NCI-H2227 (cell line): ENCODE measurements around the gene PHC2.

Experiments used
- DNase-seq: peaks from one replicate; lab custom pipeline; 2025; ENCODE audit not compliant: unreplicated experiment; lab: John Stamatoyannopoulos, UW

The PHC2 gene

GRCh38 chr1:33354707-33355316, 76.1 kb downstream of the PHC2 start:
- DNase-seq = no peak

GRCh38 chr1:33353531-33353930, 77.4 kb downstream of the PHC2 start:
- no peak for DNase-seq

GRCh38 chr1:33351281-33351660, 79.6 kb downstream of the PHC2 start:
- no peak for DNase-seq

GRCh38 chr1:33350611-33351280, 80.1 kb downstream of the PHC2 start:
- DNase-seq = no peak

GRCh38 chr1:33349778-33350610, 80.9 kb downstream of the PHC2 start:
- DNase-seq = peak; percentile 93

GRCh38 chr1:33349081-33349759, 81.7 kb downstream of the PHC2 start:
- peak; percentile 46 for DNase-seq

- no peak for DNase-seq
Measured at GRCh38 chr1:33348676-33349080, 82.2 kb downstream of the PHC2 start.

GRCh38 chr1:33348194-33348593, 82.7 kb downstream of the PHC2 start:
- DNase-seq = no peak

- no peak for DNase-seq
Measured at GRCh38 chr1:33347650-33347992, 83.3 kb downstream of the PHC2 start.

- no peak for DNase-seq
Measured at GRCh38 chr1:33346927-33347649, 83.8 kb downstream of the PHC2 start.

GRCh38 chr1:33346533-33346926, 84.4 kb downstream of the PHC2 start:
- DNase-seq = no peak

GRCh38 chr1:33344896-33345560, 85.9 kb downstream of the PHC2 start:
- no peak for DNase-seq

GRCh38 chr1:33343539-33343938, 87.4 kb downstream of the PHC2 start:
- DNase-seq = no peak

- peak; percentile 77 for DNase-seq
Measured at GRCh38 chr1:33342041-33342723, 88.7 kb downstream of the PHC2 start.

GRCh38 chr1:33341190-33341589, 89.7 kb downstream of the PHC2 start:
- no peak for DNase-seq

GRCh38 chr1:33339413-33339812, 91.5 kb downstream of the PHC2 start:
- DNase-seq = no peak

- DNase-seq = no peak
Measured at GRCh38 chr1:33338440-33339211, 92.3 kb downstream of the PHC2 start.

GRCh38 chr1:33338048-33338439, 92.9 kb downstream of the PHC2 start:
- no peak for DNase-seq

- no peak for DNase-seq
Measured at GRCh38 chr1:33337441-33337840, 93.5 kb downstream of the PHC2 start.
